Measurements from ENCODE around the gene TOP2B.

Gene TOP2B

GRCh38 chr3:25662736-25663320, 1.9 kb downstream of the TOP2B start:
- peak overlapping the region; percentile 80 for H3K4me3 ChIP-seq (ENCODE audit: low read length)
- no peak for DNase-seq (ENCODE audit: low read depth)
- no peak for TF ChIP-seq CTCF (IDR thresholded peaks at IDR 0.05; ENCODE audit: insufficient read depth, low read depth, low read length, missing control alignments)

- H3K4me3 ChIP-seq (ENCODE audit: low read length): peak overlapping the region; percentile 80
- peak; percentile 4 for DNase-seq (ENCODE audit: low read depth)
Observed at GRCh38 chr3:25661694-25662437, 2.8 kb downstream of the TOP2B start.

GRCh38 chr3:25658836-25659235, 5.9 kb downstream of the TOP2B start:
- H3K4me3 ChIP-seq (ENCODE audit: low read length): no peak overlapping the region
- TF ChIP-seq CTCF (IDR thresholded peaks at IDR 0.05; ENCODE audit: insufficient read depth, low read depth, low read length, missing control alignments): no peak
- DNase-seq (ENCODE audit: low read depth): no peak

More at GRCh38 chr3:25661694-25662437, 2.8 kb downstream of the TOP2B start:
- TF ChIP-seq CTCF (IDR thresholded peaks at IDR 0.05; ENCODE audit: insufficient read depth, low read depth, low read length, missing control alignments): no peak

GRCh38 chr3:25657293-25657692, 7.4 kb downstream of the TOP2B start:
- H3K4me3 ChIP-seq (ENCODE audit: low read length): no peak overlapping the region
- no peak for DNase-seq (ENCODE audit: low read depth)
- TF ChIP-seq CTCF (IDR thresholded peaks at IDR 0.05; ENCODE audit: insufficient read depth, low read depth, low read length, missing control alignments): no peak

GRCh38 chr3:25655659-25656058, 9.0 kb downstream of the TOP2B start:
- H3K4me3 ChIP-seq (ENCODE audit: low read length): no peak overlapping the region
- no peak for TF ChIP-seq CTCF (IDR thresholded peaks at IDR 0.05; ENCODE audit: insufficient read depth, low read depth, low read length, missing control alignments)
- DNase-seq (ENCODE audit: low read depth): no peak

GRCh38 chr3:25654576-25654975, 10.1 kb downstream of the TOP2B start:
- DNase-seq (ENCODE audit: low read depth): no peak
- no peak for TF ChIP-seq CTCF (IDR thresholded peaks at IDR 0.05; ENCODE audit: insufficient read depth, low read depth, low read length, missing control alignments)
- H3K4me3 ChIP-seq (ENCODE audit: low read length): no peak overlapping the region

GRCh38 chr3:25653322-25653721, 11.4 kb downstream of the TOP2B start:
- no peak for TF ChIP-seq CTCF (IDR thresholded peaks at IDR 0.05; ENCODE audit: insufficient read depth, low read depth, low read length, missing control alignments)
- H3K4me3 ChIP-seq (ENCODE audit: low read length): no peak overlapping the region
- no peak for DNase-seq (ENCODE audit: low read depth)

All from epithelial cell of esophagus (primary cell).